Upper lobe of left lung (tissue), 6 donors: Measurements from ENCODE around the gene ZBED4. TPM values are rescaled to one million over a fixed set of nuclear protein-coding genes. Genes with fewer than 3 reads are reported as not detected.

Experiments
- ATAC-seq, 2 donors: fragments of 200-7000 bp; cut with Tn5 transposase; one replicate each; pipeline ENCODE4 v1.9.1; 2022; ENCODE audit warnings: mild to moderate bottlenecking in 2 of 2, moderate library complexity in 2 of 2; ENCODE audit not compliant: low FRiP score in 2 of 2
- DNase-seq, 2 donors: peaks; one replicate each; pipeline ENCODE4 v3.0.0-alpha.2; 2019 to 2020
- H3K27ac ChIP-seq, 4 donors: fragments of 200-600 bp; sonication (generic); one replicate each; pipeline ENCODE4 v1.5.1; 2016 to 2019
- H3K27me3 ChIP-seq, 4 donors: fragments of 200-600 bp; sonication (generic); one replicate each; pipeline ENCODE4 v1.5.1; 2017 to 2019
- H3K36me3 ChIP-seq, 4 donors: fragments of 200-600 bp; sonication (generic); one replicate each; pipeline ENCODE4 v1.5.1; 2016 to 2019
- H3K4me1 ChIP-seq, 4 donors: fragments of 200-600 bp; sonication (generic); one replicate each; pipeline ENCODE4 v1.5.1; 2018 to 2019
- H3K4me3 ChIP-seq, 4 donors: fragments of 200-600 bp; sonication (generic); one replicate each; pipeline ENCODE4 v1.5.1; 2017 to 2019; ENCODE audit warnings: mild to moderate bottlenecking in 2 of 4, moderate library complexity in 1 of 4
- H3K9me3 ChIP-seq, 4 donors: fragments of 200-600 bp; sonication (generic); one replicate each; pipeline ENCODE4 v1.5.1; 2018 to 2019
- EP300 ChIP-seq, 4 donors: sonication (generic); formaldehyde crosslinking; IDR thresholded peaks; one replicate each; pipeline ENCODE4 v1.5.1; 2017; ENCODE audit warnings: antibody characterized with exemption in 4 of 4, control low read depth in 2 of 4
- POLR2A ChIP-seq, 4 donors: fragments of 450-650 bp; IDR thresholded peaks; one replicate each; pipeline ENCODE4 v1.5.1; 2016 to 2017; ENCODE audit warnings: antibody characterized with exemption in 4 of 4, mild to moderate bottlenecking in 2 of 4
- POLR2AphosphoS5 ChIP-seq, 2 donors: sonication (generic); formaldehyde crosslinking; IDR thresholded peaks; one replicate each; pipeline ENCODE4 v1.5.1; 2017; ENCODE audit warnings: antibody characterized with exemption in 2 of 2
- WGBS, 2 donors: methylation state at CpG; one replicate each; pipeline ENCODE4 v1.1.5; 2017 to 2018; 5-methylcytosine and 5-hydroxymethylcytosine counted together
- total RNA-seq, 6 donors: library from RNA; depleted of rRNA in 4 of 6; stranded (reverse); fragments of >200 nt in 4 of 6; gene quantifications; one replicate each; pipeline versions ENCODE4 v1.1.0 to v1.2.1, GENCODE V29; 2016 to 2021
- TF ChIP-seq, protein P1 (sequence below), 6 experiments: fragments of 450-650 bp in 4 of 6; fragments of 200-600 bp in 2 of 6; sonication (generic) in 2 of 6; IDR thresholded peaks; one replicate each; pipeline ENCODE4 v1.5.1; 2016 to 2019; ENCODE audit warnings: antibody characterized with exemption in 6 of 6
- donor health status: DM: no; HTN: no; CAD: no; lungs with moderate emphysema.
- donor health status: DM: no; HTN: yes; CAD: no; lungs with severe emphysema.

ZBED4 gene
- total RNA-seq, 6 donors from 2014 or later: 10.8 to 19.9 (median 15.5) TPM

GRCh38 chr22:49897015-49897684 lies 43.5 kb downstream of the ZBED4 start:
- no peak for TF ChIP-seq POLR2A (IDR thresholded peaks at IDR 0.05)
- no peak for TF ChIP-seq POLR2AphosphoS5 (IDR thresholded peaks at IDR 0.05)
- TF ChIP-seq, protein P1, sequence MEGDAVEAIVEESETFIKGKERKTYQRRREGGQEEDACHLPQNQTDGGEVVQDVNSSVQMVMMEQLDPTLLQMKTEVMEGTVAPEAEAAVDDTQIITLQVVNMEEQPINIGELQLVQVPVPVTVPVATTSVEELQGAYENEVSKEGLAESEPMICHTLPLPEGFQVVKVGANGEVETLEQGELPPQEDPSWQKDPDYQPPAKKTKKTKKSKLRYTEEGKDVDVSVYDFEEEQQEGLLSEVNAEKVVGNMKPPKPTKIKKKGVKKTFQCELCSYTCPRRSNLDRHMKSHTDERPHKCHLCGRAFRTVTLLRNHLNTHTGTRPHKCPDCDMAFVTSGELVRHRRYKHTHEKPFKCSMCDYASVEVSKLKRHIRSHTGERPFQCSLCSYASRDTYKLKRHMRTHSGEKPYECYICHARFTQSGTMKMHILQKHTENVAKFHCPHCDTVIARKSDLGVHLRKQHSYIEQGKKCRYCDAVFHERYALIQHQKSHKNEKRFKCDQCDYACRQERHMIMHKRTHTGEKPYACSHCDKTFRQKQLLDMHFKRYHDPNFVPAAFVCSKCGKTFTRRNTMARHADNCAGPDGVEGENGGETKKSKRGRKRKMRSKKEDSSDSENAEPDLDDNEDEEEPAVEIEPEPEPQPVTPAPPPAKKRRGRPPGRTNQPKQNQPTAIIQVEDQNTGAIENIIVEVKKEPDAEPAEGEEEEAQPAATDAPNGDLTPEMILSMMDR (IDR thresholded peaks at IDR 0.05): no peak
- no peak for TF ChIP-seq EP300 (IDR thresholded peaks at IDR 0.05)
- Histone ChIP-seq H3K9me3 (no peaks in the 10 kb centered on the region), H3K27ac (no peak overlapping the region), H3K4me3 (no peak overlapping the region), H3K27me3 (no peaks in the 10 kb centered on the region), H3K4me1 (no peaks in the 10 kb centered on the region), H3K36me3 (peaks cover 0 to 26% (median 11%) of the 10 kb centered on the region in 4 donors)
- 91 to 95% methylated on average over 8 of the region's 8 CpGs for WGBS, 2 donors
- no peak for ATAC-seq
- DNase-seq: no peak

DNA sequence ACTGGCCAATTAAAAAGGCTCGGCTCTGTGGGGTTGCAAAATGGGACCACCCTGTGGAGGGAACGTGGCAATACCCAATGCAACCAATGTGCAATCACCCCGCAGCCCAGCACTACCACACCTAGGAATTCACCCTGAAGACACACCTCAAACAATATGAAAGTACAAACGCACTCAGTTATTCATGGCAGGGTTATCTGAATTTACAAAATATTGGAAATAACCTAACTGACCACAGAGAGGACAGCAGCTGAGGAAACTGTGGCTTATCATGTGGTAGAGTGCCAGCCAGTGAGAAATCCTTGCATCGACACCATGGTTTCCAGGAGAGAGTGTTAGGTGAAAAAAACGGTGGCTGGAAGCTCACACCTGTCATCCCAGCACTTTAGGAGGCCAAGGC lies 45.9 kb downstream of the ZBED4 start:
- DNase-seq: no peak
- Histone ChIP-seq H3K27me3 (no peaks in the 10 kb centered on the region), H3K36me3 (peaks cover 10 to 44% (median 27%) of the 10 kb centered on the region in 4 donors), H3K4me3 (no peak overlapping the region), H3K27ac (no peak overlapping the region), H3K4me1 (no peaks in the 10 kb centered on the region), H3K9me3 (no peaks in the 10 kb centered on the region)
- 77 to 89% methylated on average over 6 of the region's 6 CpGs for WGBS, 2 donors
- TF ChIP-seq, protein P1 (IDR thresholded peaks at IDR 0.05): no peak
- TF ChIP-seq EP300 (IDR thresholded peaks at IDR 0.05) (no peak), POLR2A (IDR thresholded peaks at IDR 0.05) (no peak), POLR2AphosphoS5 (IDR thresholded peaks at IDR 0.05) (no peak)
- no peak for ATAC-seq

GRCh38 chr22:49900441-49901230 lies 47.0 kb downstream of the ZBED4 start:
- Histone ChIP-seq H3K27ac (no peak overlapping the region), H3K36me3 (peaks cover 10 to 54% (median 30%) of the 10 kb centered on the region in 4 donors), H3K4me1 (no peaks in the 10 kb centered on the region), H3K9me3 (no peaks in the 10 kb centered on the region), H3K4me3 (no peak overlapping the region), H3K27me3 (no peaks in the 10 kb centered on the region)
- DNase-seq (no peak), ATAC-seq (no peak)
- whole genome bisulfite sequencing, 2 donors: 88 to 92% methylated on average over 22 to 30 of the region's 30 CpGs
- TF ChIP-seq POLR2AphosphoS5 (IDR thresholded peaks at IDR 0.05) (no peak), EP300 (IDR thresholded peaks at IDR 0.05) (no peak), POLR2A (IDR thresholded peaks at IDR 0.05) (no peak)
- TF ChIP-seq, protein P1 (IDR thresholded peaks at IDR 0.05): no peak

DNA sequence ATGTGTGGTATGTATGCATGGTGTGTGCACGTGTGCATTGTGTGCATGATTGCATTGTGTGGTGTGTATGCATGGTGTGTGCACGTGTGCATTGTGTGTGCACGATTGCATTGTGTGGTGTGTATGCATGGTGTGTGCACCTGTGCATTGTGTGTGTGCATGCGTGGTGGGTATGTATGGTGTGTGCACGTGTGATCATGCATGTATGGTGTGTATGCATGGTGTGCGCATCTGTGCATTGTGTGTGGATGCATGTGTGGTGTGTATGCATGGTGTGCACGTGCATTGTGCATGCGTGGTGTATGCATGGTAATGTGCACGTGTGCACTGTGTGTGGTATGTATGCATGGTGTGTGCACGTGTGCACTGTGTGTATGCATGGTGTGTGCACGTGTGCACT lies 47.8 kb downstream of the ZBED4 start:
- Histone ChIP-seq H3K4me1 (no peaks in the 10 kb centered on the region), H3K9me3 (no peaks in the 10 kb centered on the region), H3K27me3 (no peaks in the 10 kb centered on the region), H3K4me3 (no peak overlapping the region), H3K36me3 (peaks cover 10 to 61% (median 36%) of the 10 kb centered on the region in 4 donors), H3K27ac (no peak overlapping the region)
- no peak for TF ChIP-seq POLR2AphosphoS5 (IDR thresholded peaks at IDR 0.05)
- TF ChIP-seq, protein P1 (IDR thresholded peaks at IDR 0.05): no peak
- TF ChIP-seq POLR2A (IDR thresholded peaks at IDR 0.05): no peak
- TF ChIP-seq EP300 (IDR thresholded peaks at IDR 0.05): no peak
- ATAC-seq (peak in 1 of 2 donors; percentile 11), DNase-seq (no peak)
- WGBS, 2 donors: 95 to 96% methylated on average over 11 of the region's 11 CpGs
